ENCODE data around the gene PRC1. TPM values are rescaled to one million over a fixed set of nuclear protein-coding genes. Genes with fewer than 3 reads are reported as not detected.

Gene PRC1, protein sequence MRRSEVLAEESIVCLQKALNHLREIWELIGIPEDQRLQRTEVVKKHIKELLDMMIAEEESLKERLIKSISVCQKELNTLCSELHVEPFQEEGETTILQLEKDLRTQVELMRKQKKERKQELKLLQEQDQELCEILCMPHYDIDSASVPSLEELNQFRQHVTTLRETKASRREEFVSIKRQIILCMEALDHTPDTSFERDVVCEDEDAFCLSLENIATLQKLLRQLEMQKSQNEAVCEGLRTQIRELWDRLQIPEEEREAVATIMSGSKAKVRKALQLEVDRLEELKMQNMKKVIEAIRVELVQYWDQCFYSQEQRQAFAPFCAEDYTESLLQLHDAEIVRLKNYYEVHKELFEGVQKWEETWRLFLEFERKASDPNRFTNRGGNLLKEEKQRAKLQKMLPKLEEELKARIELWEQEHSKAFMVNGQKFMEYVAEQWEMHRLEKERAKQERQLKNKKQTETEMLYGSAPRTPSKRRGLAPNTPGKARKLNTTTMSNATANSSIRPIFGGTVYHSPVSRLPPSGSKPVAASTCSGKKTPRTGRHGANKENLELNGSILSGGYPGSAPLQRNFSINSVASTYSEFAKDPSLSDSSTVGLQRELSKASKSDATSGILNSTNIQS
- total RNA-seq (2014; rRNA removed; shearing (Covaris generic)) = 455 and 500 TPM in 2 replicates

DNA sequence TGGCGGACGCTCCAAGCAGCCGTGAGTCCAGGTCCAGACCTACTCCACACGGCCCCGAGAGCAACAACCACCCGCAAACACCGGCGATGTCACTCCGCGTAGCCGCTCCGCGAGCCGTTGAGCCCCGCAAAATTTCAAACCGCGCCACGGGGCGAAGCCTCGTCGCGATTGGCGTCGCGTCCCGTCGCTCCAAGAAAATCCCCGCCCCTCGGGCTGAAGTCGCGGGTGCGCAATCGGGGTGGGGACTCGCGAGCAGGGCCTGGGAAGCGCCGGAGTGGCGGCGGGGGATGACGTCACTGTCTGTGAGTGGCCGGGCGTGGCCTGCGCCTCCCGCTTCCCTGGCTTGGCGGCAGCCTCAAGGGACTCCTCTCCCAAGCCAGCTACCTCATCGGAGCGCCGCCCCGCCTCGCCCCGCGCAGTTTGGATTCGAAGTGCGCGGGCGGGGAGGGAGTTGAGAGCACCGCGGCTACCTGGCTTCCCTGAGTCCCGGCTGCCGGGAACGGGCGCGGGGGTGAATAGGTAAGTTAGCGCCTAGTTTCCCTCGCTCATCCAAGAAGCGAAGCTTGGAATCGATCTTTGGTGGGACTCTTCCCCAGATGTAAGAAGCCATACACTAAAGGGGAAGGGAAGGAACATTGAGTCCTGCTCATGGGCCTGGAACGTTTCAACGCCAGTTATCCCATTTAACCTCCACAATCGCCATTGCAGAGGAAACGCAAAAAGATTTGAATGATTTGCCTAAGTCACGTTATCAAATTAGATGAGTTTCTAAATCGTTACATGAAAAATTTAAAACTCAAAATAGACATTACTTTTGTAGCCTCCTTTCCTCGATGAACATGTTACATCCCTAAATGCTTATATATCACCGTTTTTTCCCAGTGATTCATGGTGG, at the start of gene PRC1:
TSS of gene PRC1 (minus strand) at position 119 of the 895 bp plus-strand sequence. CDS start at position 1, 118 bp downstream.
- peaks cover 11% of the 10 kb centered on the region for H3K4me1 ChIP-seq (replicated peaks)
- H3K27me3 ChIP-seq (replicated peaks) = no peaks in the 10 kb centered on the region
- DNase-seq (ENCODE audit: low read depth in 1 of 2, low spot score in 2 of 2) = peak; percentile 98 to 99
- peak within 1 kb of the TSS; percentile 99 for H3K27ac ChIP-seq
- no peaks in the 10 kb centered on the region for H3K9me3 ChIP-seq (replicated peaks)
- H3K4me3 ChIP-seq = peak within 1 kb of the TSS; percentile 95
- H3K36me3 ChIP-seq = peaks cover 43% of the 10 kb centered on the region

DNA sequence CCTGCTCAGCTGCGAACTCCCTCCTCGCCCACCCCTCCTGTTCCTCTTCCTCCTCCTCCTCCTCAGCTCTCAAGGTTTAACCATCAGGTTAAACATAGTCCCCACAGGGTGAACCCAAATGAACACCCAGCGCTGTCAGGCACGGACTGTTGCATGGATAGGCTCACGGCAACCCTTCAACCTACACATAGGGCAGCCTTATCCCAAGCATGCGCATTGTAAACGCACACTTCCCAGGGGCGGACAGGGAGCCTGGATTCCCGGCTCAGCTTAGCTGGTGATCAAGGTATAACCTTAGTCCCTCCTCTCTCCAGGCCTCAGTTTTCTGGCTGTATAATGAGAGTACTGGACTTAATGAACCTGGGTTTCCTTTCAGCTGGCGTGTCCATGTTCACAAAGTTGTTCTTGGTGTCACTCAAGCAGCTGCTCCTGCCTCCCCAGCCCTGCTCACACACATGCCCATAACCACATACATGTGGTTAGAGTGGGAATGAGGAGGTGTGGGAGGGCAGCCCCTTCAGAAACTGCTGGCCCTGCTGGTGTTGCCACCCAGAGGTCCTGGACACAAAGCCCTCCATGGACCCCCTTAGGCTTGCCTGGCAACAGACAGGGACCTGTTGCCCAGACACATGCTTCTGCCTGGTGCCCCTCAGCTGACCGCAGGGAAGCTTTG, 49.0 kb upstream of the PRC1 start:
- no peak overlapping the region for H3K4me3 ChIP-seq
- no peak overlapping the region for H3K27ac ChIP-seq
- no peak for DNase-seq (ENCODE audit: low read depth in 1 of 2, low spot score in 2 of 2)
- no peaks in the 10 kb centered on the region for H3K27me3 ChIP-seq (replicated peaks)
- no peaks in the 10 kb centered on the region for H3K9me3 ChIP-seq (replicated peaks)
- H3K36me3 ChIP-seq = no peaks in the 10 kb centered on the region
- H3K4me1 ChIP-seq (replicated peaks) = no peaks in the 10 kb centered on the region

DNA sequence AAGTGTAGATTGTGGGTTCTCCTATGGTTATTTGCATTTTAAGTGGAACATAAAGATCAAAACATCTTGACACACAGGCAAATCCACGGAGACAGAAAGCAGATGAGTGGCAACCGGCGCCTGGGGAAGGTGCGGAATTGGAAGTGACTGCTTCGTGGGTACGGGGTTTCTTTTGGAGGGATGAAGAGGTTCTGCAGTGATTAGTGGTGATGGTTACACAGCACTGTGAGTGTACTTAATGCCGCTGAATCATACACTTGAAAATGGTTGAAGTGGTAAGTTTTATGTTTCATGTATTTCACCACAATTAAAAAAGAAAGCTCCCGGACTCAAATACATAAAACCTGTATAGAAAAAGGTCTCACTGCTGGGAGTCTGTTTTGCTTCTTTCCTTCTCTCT, 46.5 kb upstream of the PRC1 start:
- H3K4me1 ChIP-seq (replicated peaks) = no peaks in the 10 kb centered on the region

DNA sequence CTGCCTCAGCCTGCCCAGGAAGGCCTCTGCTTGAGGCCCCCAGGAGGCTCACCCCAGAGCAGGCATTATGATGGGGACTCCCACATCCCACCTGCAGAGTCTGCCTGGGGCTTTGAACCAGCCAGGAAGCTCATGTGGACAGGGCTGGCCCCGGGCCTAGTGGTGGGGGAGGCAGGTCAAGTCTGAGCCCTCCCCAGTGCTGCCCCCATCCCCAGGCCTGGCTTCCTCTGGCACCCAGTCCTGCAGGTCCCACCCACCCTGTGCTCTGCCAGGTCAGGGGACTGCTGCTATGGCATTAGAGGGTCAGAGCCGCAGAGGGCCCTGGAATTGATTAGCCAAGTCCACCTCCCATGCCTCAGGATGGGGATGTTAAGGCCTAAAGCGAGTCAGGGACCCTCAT, 45.7 kb upstream of the PRC1 start:
- no peak for DNase-seq (ENCODE audit: low read depth in 1 of 2, low spot score in 2 of 2)
- H3K27ac ChIP-seq = no peak overlapping the region
- H3K4me1 ChIP-seq (replicated peaks) = no peaks in the 10 kb centered on the region
- peaks cover 8% of the 10 kb centered on the region; the same call in 1 of the 2 replicates for H3K27me3 ChIP-seq (replicated peaks)
- no peak overlapping the region for H3K4me3 ChIP-seq
- H3K9me3 ChIP-seq (replicated peaks) = no peaks in the 10 kb centered on the region
- no peaks in the 10 kb centered on the region for H3K36me3 ChIP-seq

More for the DNA sequence above, 46.5 kb upstream of the PRC1 start:
- Histone ChIP-seq H3K27me3 (replicated peaks) (peaks cover 3% of the 10 kb centered on the region; the same call in 1 of the 2 replicates), H3K4me3 (no peak overlapping the region), H3K27ac (no peak overlapping the region), H3K36me3 (no peaks in the 10 kb centered on the region), H3K9me3 (replicated peaks) (no peaks in the 10 kb centered on the region)
- no peak for DNase-seq (ENCODE audit: low read depth in 1 of 2, low spot score in 2 of 2)

DNA sequence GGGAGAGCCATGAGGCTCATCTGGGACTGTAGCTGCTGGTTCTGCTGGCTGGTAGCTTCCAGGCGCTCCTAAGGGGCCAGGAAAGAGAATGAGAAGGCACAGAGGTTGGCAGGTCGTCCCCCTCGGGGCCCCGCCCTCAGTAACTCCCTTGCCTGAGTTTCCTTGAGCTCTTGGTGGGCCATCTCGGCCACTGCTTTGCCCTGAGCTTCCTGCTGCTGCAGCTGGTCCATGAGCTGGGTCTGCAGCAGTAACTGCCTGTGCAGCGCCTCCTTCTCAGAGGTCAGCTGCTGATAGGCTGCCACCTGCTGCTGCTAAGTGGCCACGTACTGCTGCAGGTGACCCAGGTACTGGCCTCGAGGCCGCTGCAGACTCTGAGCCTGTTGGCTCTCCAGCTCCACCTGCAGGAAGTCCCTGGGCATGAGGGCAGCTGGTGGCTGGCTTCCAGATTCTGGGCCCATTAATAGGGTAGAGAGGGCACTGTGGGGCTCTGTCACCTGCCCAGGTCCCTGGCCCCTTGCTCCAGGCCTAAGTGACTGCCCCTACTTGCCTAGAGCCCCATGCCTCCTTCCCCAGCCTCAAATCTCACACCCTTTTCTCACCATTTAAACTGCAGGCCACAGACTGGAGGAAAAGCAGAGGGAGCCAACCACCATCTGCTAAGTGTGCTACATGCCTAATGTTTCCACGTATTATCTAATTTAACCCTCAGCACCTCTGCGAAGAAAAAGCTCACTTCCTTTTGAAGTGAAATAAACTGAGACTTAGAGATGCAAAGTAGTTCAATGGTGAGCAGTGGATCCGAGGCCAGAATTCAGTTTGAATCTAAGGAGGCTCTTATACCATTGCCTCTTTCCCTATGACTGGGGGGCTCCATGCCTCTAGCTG, 38.8 kb upstream of the PRC1 start:
- peak in 1 of 2 experiments; percentile 19 for DNase-seq (ENCODE audit: low read depth in 1 of 2, low spot score in 2 of 2)
- Histone ChIP-seq H3K27me3 (replicated peaks) (peaks cover 10% of the 10 kb centered on the region; the same call in 1 of the 2 replicates), H3K4me1 (replicated peaks) (no peaks in the 10 kb centered on the region), H3K27ac (no peak overlapping the region), H3K9me3 (replicated peaks) (no peaks in the 10 kb centered on the region), H3K4me3 (no peak overlapping the region), H3K36me3 (no peaks in the 10 kb centered on the region)

DNA sequence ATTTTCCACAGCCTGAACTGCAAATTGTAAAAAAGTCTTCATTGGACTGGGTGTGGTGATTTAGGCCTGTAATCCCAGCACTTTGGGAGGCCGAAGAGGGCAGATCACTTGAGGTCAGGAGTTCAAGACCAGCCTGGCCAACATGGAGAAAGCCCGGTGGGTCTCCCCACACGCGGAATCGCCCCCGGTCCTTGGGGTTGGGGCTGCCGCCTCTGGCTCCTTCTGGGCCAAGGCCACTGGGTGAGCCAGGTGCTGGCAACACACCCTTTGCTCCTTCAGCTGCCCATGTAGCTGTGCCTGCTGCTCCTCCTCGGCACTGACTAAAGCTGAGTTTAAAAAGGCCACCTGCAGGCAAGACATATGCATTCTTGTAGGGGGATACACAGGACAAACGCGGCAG, 37.5 kb upstream of the PRC1 start:
- Histone ChIP-seq H3K4me1 (replicated peaks) (no peaks in the 10 kb centered on the region), H3K27ac (no peak overlapping the region), H3K4me3 (no peak overlapping the region), H3K36me3 (no peaks in the 10 kb centered on the region), H3K27me3 (replicated peaks) (peaks cover 10% of the 10 kb centered on the region; the same call in 1 of the 2 replicates), H3K9me3 (replicated peaks) (no peaks in the 10 kb centered on the region)
- no peak for DNase-seq (ENCODE audit: low read depth in 1 of 2, low spot score in 2 of 2)

DNA sequence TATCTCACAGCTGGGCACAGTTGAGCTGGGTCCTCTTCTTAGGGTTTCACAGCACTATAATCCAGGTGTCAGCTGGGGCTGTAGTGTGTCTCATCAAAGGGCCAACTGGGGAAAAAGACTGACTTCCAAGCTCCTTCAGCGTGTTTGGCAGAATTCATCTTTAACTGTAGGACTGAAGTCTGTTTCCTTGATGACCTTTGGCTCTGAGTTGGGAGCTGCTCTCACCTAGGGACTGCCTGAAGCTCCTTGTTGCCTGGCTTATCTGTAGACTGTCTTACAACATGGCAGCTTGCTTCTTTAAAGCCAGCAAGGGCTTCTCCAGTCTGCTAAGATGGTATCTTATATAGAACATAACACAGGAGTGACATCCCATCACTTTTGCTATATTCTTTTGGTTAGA, 33.3 kb upstream of the PRC1 start:
- Histone ChIP-seq H3K36me3 (no peaks in the 10 kb centered on the region), H3K9me3 (replicated peaks) (no peaks in the 10 kb centered on the region), H3K4me3 (no peak overlapping the region), H3K27me3 (replicated peaks) (no peaks in the 10 kb centered on the region), H3K27ac (no peak overlapping the region), H3K4me1 (replicated peaks) (peaks cover 5% of the 10 kb centered on the region; the same call in 1 of the 2 replicates)
- DNase-seq (ENCODE audit: low read depth in 1 of 2, low spot score in 2 of 2) = no peak

DNA sequence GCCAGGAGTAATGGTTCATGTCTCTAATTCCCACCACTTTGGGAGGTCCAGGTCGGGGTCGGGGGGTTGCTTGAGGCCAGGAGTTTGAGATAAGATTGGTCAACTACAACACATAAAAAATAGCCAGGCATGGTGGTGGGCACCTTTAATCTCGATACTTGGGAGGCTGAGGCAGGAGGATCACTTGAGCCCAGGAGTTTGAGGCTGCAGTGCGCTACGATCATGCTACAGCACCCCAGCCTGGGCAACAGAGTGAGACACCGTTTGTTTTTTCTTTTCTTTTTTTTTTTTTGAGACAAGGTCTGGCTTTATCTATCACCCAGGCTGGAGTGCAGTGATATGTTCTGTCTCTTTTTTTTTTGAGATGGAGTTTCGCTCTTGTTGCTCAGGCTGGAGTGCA, 29.4 kb upstream of the PRC1 start:
- H3K9me3 ChIP-seq (replicated peaks) = no peaks in the 10 kb centered on the region
- no peaks in the 10 kb centered on the region for H3K27me3 ChIP-seq (replicated peaks)
- DNase-seq (ENCODE audit: low read depth in 1 of 2, low spot score in 2 of 2) = no peak
- H3K4me3 ChIP-seq = no peak overlapping the region
- H3K4me1 ChIP-seq (replicated peaks) = peaks cover 11% of the 10 kb centered on the region
- H3K27ac ChIP-seq = no peak overlapping the region
- H3K36me3 ChIP-seq = 0 out of 2 replicates have a peak, but pooled peaks cover 8% of the 10 kb centered on the region

DNA sequence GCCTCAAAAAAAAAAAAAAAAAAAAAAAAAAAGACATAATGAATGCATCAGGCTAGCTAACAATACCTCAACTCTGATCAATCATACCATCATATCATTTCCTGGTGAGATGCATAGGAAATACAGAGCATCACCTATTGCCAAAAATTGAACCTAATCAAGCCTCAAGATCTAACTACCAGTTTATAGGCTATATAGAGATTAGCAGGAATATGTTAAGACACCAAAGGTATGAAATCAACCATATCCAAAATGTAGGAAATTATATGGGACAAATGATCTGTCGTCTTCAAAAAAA, 28.4 kb upstream of the PRC1 start:
- H3K27me3 ChIP-seq (replicated peaks) = no peaks in the 10 kb centered on the region
- peak overlapping the region; percentile 77 for H3K4me3 ChIP-seq
- no peaks in the 10 kb centered on the region for H3K9me3 ChIP-seq (replicated peaks)
- H3K27ac ChIP-seq = peak overlapping the region; percentile 2; the same call in 1 of the 2 replicates
- DNase-seq (ENCODE audit: low read depth in 1 of 2, low spot score in 2 of 2) = no peak
- peaks cover 10% of the 10 kb centered on the region for H3K36me3 ChIP-seq
- H3K4me1 ChIP-seq (replicated peaks) = peaks cover 11% of the 10 kb centered on the region

DNA sequence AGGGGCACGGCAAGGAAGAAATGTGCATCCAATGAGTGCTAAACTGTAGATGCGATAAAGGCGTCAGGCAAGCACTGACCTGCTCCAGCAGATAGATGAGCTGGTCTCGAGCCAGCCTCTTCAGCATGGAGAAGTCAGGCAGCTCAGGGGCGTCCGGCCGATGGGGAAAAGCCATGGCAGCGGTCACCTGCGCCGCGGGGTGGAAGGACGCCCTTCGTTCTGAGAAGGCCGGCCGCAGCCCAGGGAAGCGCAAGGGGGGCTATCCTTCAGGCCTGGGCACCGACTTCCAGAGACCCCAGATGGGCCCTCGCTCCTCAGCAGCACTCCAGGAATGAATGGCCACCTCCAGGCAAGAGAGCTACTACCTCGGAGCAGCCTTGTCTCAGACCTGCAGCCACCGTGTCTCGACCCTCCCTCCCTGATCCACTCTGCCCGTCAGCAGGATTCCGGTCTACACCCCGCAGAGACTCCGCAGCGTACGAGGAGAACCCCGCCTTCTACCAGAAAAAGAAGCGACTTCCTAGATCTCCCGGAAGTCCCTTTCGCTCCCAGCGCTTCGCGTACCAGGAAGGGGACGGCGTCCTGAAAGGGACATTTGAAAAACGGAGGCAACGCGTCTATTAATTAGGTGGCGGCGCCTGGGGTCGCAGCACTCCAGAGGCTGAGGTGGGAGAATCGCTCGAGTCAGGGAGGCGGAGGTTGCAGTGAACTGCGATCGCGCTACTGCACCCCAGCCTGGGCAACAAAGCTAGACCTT, 27.9 kb upstream of the PRC1 start, which contains the start of gene VPS33B:
TSS of gene VPS33B (minus strand) at position 520 of the 757 bp plus-strand sequence. CDS start at position 175, 345 bp downstream.
- H3K4me3 ChIP-seq = peak within 1 kb of the TSS; percentile 77
- H3K9me3 ChIP-seq (replicated peaks) = no peaks in the 10 kb centered on the region
- peaks cover 11% of the 10 kb centered on the region for H3K36me3 ChIP-seq
- H3K4me1 ChIP-seq (replicated peaks) = peaks cover 11% of the 10 kb centered on the region
- H3K27ac ChIP-seq = peak within 1 kb of the TSS; percentile 2; the same call in 1 of the 2 replicates
- H3K27me3 ChIP-seq (replicated peaks) = no peaks in the 10 kb centered on the region
- peak; percentile 78 to 85 for DNase-seq (ENCODE audit: low read depth in 1 of 2, low spot score in 2 of 2)

DNA sequence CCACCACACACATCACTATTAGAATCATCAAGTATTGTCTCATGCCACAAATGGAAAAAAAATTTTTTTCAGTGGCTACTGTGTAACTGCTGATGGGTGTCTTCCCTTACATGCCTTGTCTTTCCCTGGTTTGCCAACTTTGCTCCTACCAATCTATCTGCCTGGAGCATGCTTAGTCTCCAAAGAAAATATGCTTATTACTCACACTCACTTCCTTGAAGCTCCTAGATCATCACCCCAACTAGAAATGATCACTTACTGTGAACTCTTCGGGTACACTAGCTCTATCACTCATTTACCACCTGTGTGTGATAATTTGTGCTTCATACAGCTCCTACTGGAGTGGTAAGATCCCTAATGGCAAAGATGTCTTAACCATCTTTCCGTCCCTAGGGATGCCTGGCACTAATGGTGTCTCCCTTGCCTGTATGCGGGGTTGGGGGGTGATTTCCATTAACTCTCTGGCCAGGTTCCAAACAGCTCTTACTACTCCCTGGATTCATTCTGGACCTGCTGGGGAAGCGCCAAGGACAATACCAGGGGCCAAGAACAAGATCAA, 27.3 kb upstream of the PRC1 start:
- H3K36me3 ChIP-seq = peaks cover 15% of the 10 kb centered on the region
- H3K4me3 ChIP-seq = peak overlapping the region; percentile 77
- no peak overlapping the region for H3K27ac ChIP-seq
- DNase-seq (ENCODE audit: low read depth in 1 of 2, low spot score in 2 of 2) = no peak
- H3K9me3 ChIP-seq (replicated peaks) = no peaks in the 10 kb centered on the region
- peaks cover 11% of the 10 kb centered on the region for H3K4me1 ChIP-seq (replicated peaks)
- no peaks in the 10 kb centered on the region for H3K27me3 ChIP-seq (replicated peaks)

Data from SJSA1 (cell line).